Activated CD8-positive, alpha-beta memory T cell treated with anti-CD3 and anti-CD28 coated beads, Interleukin-2, amount 50 U/mL, for 1 hour (primary cell): ENCODE measurements around the gene PCDHGC4.

Experiments
- DNase-seq: peaks from one replicate; pipeline ENCODE4 v3.0.0-alpha.2; 2020; ENCODE audit errors: extremely low read depth

The PCDHGC4 gene

GRCh38 chr5:141484641-141485311 is at the start of gene PCDHGC4:
Gene PCDHGC4, plus strand, starts transcription at chr5:141485030. Its CDS starts 144 bp downstream, at chr5:141485174.
- DNase-seq = no peak

GRCh38 chr5:141437221-141437620 is 47.6 kb upstream of the PCDHGC4 start:
- DNase-seq = no peak

- no peak for DNase-seq
Measured at GRCh38 chr5:141439411-141440141, 45.3 kb upstream of the PCDHGC4 start.

GRCh38 chr5:141440341-141440740 is 44.5 kb upstream of the PCDHGC4 start:
- DNase-seq = no peak

GRCh38 chr5:141441571-141442170 is 43.2 kb upstream of the PCDHGC4 start:
- no peak for DNase-seq

GRCh38 chr5:141465351-141465750 is 19.5 kb upstream of the PCDHGC4 start:
- DNase-seq = no peak

GRCh38 chr5:141475625-141476131 is 9.2 kb upstream of the PCDHGC4 start, which contains the start of gene PCDHGC3:
Gene PCDHGC3, plus strand, starts transcription at chr5:141475966. Its CDS starts 151 bp downstream, at chr5:141476117.
- DNase-seq = no peak

- DNase-seq = no peak
Measured at GRCh38 chr5:141476132-141476911, 8.5 kb upstream of the PCDHGC4 start.

- no peak for DNase-seq
Measured at GRCh38 chr5:141477044-141477575, 7.7 kb upstream of the PCDHGC4 start.

GRCh38 chr5:141477815-141478214 is 7.0 kb upstream of the PCDHGC4 start:
- no peak for DNase-seq

GRCh38 chr5:141478321-141478945 is 6.4 kb upstream of the PCDHGC4 start:
- DNase-seq = no peak

- no peak for DNase-seq
Measured at GRCh38 chr5:141479776-141480175, 5.1 kb upstream of the PCDHGC4 start.

- DNase-seq = no peak
Measured at GRCh38 chr5:141483902-141484301, 928 bp upstream of the PCDHGC4 start.

GRCh38 chr5:141484310-141484640 is 555 bp upstream of the PCDHGC4 start:
- DNase-seq = no peak

GRCh38 chr5:141485321-141486055 is 658 bp downstream of the PCDHGC4 start:
- DNase-seq = no peak

GRCh38 chr5:141486091-141486490 is 1.3 kb downstream of the PCDHGC4 start:
- DNase-seq = no peak

- no peak for DNase-seq
Measured at GRCh38 chr5:141487131-141487530, 2.3 kb downstream of the PCDHGC4 start.

- DNase-seq = no peak
Measured at GRCh38 chr5:141488591-141489561, 4.0 kb downstream of the PCDHGC4 start, which contains the start of gene PCDHGC5. Gene PCDHGC5, plus strand, starts transcription at chr5:141489081. Its CDS starts 160 bp downstream, at chr5:141489241.

GRCh38 chr5:141489841-141490240 is 5.0 kb downstream of the PCDHGC4 start:
- no peak for DNase-seq
